Progenitor cell of endocrine pancreas (in vitro differentiated cells): ENCODE measurements around the gene C1orf174. TPM values are rescaled to one million over a fixed set of nuclear protein-coding genes. Genes with fewer than 3 reads are reported as not detected.

Experiments
- DNase-seq: peaks from one replicate; pipeline ENCODE4 v3.0.0; 2021; ENCODE audit warnings: low spot score; ENCODE audit not compliant: unreplicated experiment
- H3K27ac Mint-ChIP-seq: 2 replicates; pipeline ENCODE4 v1.8.0; 2021; ENCODE audit warnings: mild to moderate bottlenecking, moderate library complexity, mixed read lengths
- H3K27me3 Mint-ChIP-seq: 2 replicates; pipeline ENCODE4 v1.8.0; 2021; ENCODE audit warnings: mixed read lengths
- H3K36me3 Mint-ChIP-seq: 2 replicates; pipeline ENCODE4 v1.8.0; 2022; ENCODE audit warnings: mixed read lengths; ENCODE audit not compliant: insufficient read depth
- H3K4me1 Mint-ChIP-seq: 2 replicates; pipeline ENCODE4 v1.8.0; 2021; ENCODE audit warnings: low read depth, mixed read lengths
- H3K4me3 Mint-ChIP-seq: 2 replicates; pipeline ENCODE4 v1.8.0; 2021; ENCODE audit warnings: low read depth, mild to moderate bottlenecking, moderate library complexity, mixed read lengths
- H3K9me3 Mint-ChIP-seq: 2 replicates; pipeline ENCODE4 v1.8.0; 2021; ENCODE audit warnings: low read depth, mixed read lengths
- CTCF ChIP-seq: fragments of 200-600 bp; sonication (generic); IDR thresholded peaks from one replicate; pipeline ENCODE4 v1.5.0; 2021; ENCODE audit warnings: antibody characterized with exemption, mild to moderate bottlenecking; ENCODE audit not compliant: unreplicated experiment
- total RNA-seq: library from RNA; stranded (reverse); gene quantifications from 2 replicates; pipeline ENCODE4 v1.2.1, GENCODE V29; 2021

C1orf174 gene
- total RNA-seq, 1 donor from 2014 or later = 26.9 TPM

GRCh38 chr1:3910857-3911845, 11.1 kb upstream of the C1orf174 start:
- peak; percentile 80 for DNase-seq
- no peaks in the 10 kb centered on the region for H3K9me3 Mint-ChIP-seq
- no peaks in the 10 kb centered on the region for H3K36me3 Mint-ChIP-seq
- peaks cover 19% of the 10 kb centered on the region for H3K27me3 Mint-ChIP-seq
- H3K4me1 Mint-ChIP-seq = peaks cover 1% of the 10 kb centered on the region
- TF ChIP-seq CTCF = peak; percentile 94
- H3K4me3 Mint-ChIP-seq = peak overlapping the region; percentile 35
- no peak overlapping the region for H3K27ac Mint-ChIP-seq

GRCh38 chr1:3910049-3910731, 10.1 kb upstream of the C1orf174 start:
- H3K9me3 Mint-ChIP-seq = no peaks in the 10 kb centered on the region
- no peak for TF ChIP-seq CTCF
- no peak overlapping the region for H3K4me3 Mint-ChIP-seq
- H3K27ac Mint-ChIP-seq = no peak overlapping the region
- peaks cover 18% of the 10 kb centered on the region for H3K27me3 Mint-ChIP-seq
- H3K36me3 Mint-ChIP-seq = no peaks in the 10 kb centered on the region
- DNase-seq = no peak
- peaks cover 1% of the 10 kb centered on the region for H3K4me1 Mint-ChIP-seq

- no peaks in the 10 kb centered on the region for H3K36me3 Mint-ChIP-seq
- TF ChIP-seq CTCF = no peak
Observed at GRCh38 chr1:3909615-3910014, 9.5 kb upstream of the C1orf174 start.

GRCh38 chr1:3908886-3909517, 8.9 kb upstream of the C1orf174 start:
- TF ChIP-seq CTCF = no peak

More at GRCh38 chr1:3909615-3910014, 9.5 kb upstream of the C1orf174 start:
- H3K27ac Mint-ChIP-seq = no peak overlapping the region
- DNase-seq = no peak
- H3K4me1 Mint-ChIP-seq = peaks cover 1% of the 10 kb centered on the region
- no peaks in the 10 kb centered on the region for H3K9me3 Mint-ChIP-seq
- H3K4me3 Mint-ChIP-seq = no peak overlapping the region
- peaks cover 18% of the 10 kb centered on the region for H3K27me3 Mint-ChIP-seq

GRCh38 chr1:3907621-3908165, 7.6 kb upstream of the C1orf174 start:
- H3K4me3 Mint-ChIP-seq = no peak overlapping the region

More at GRCh38 chr1:3908886-3909517, 8.9 kb upstream of the C1orf174 start:
- peaks cover 1% of the 10 kb centered on the region for H3K4me1 Mint-ChIP-seq
- no peaks in the 10 kb centered on the region for H3K9me3 Mint-ChIP-seq
- no peak overlapping the region for H3K4me3 Mint-ChIP-seq
- DNase-seq = no peak
- H3K27ac Mint-ChIP-seq = no peak overlapping the region
- H3K27me3 Mint-ChIP-seq = peaks cover 18% of the 10 kb centered on the region
- H3K36me3 Mint-ChIP-seq = no peaks in the 10 kb centered on the region

More at GRCh38 chr1:3907621-3908165, 7.6 kb upstream of the C1orf174 start:
- no peak for DNase-seq
- peaks cover 18% of the 10 kb centered on the region for H3K27me3 Mint-ChIP-seq
- H3K9me3 Mint-ChIP-seq = no peaks in the 10 kb centered on the region
- no peak for TF ChIP-seq CTCF
- H3K36me3 Mint-ChIP-seq = no peaks in the 10 kb centered on the region
- no peak overlapping the region for H3K27ac Mint-ChIP-seq
- H3K4me1 Mint-ChIP-seq = peaks cover 1% of the 10 kb centered on the region
